Measurements from ENCODE around the gene ALDH3B1.

ALDH3B1 gene

GRCh38 chr11:68006606-68007166, 3.4 kb upstream of the ALDH3B1 start:
- ChIA-PET POLR2A (no interaction called here), CTCF (no interaction called here)
- DNase-seq (ENCODE audit: extremely low spot score): no peak
- TF ChIP-seq HDGF (IDR thresholded peaks at IDR 0.05; ENCODE audit: borderline replicate concordance): no peak
- TF ChIP-seq NFRKB (IDR thresholded peaks at IDR 0.05): no peak
- TF ChIP-seq SUZ12 (IDR thresholded peaks at IDR 0.05): no peak
- no peak for TF ChIP-seq TARDBP (IDR thresholded peaks at IDR 0.05)
- no peak for TF ChIP-seq ZNF384 (IDR thresholded peaks at IDR 0.05)
- no peak for TF ChIP-seq ARNT (IDR thresholded peaks at IDR 0.05)
- no peak for TF ChIP-seq BHLHE40 (IDR thresholded peaks at IDR 0.05; ENCODE audit: borderline replicate concordance)
- no peak for TF ChIP-seq FOXK2 (IDR thresholded peaks at IDR 0.05)
- no peak for TF ChIP-seq SP1 (IDR thresholded peaks at IDR 0.05)

DNA sequence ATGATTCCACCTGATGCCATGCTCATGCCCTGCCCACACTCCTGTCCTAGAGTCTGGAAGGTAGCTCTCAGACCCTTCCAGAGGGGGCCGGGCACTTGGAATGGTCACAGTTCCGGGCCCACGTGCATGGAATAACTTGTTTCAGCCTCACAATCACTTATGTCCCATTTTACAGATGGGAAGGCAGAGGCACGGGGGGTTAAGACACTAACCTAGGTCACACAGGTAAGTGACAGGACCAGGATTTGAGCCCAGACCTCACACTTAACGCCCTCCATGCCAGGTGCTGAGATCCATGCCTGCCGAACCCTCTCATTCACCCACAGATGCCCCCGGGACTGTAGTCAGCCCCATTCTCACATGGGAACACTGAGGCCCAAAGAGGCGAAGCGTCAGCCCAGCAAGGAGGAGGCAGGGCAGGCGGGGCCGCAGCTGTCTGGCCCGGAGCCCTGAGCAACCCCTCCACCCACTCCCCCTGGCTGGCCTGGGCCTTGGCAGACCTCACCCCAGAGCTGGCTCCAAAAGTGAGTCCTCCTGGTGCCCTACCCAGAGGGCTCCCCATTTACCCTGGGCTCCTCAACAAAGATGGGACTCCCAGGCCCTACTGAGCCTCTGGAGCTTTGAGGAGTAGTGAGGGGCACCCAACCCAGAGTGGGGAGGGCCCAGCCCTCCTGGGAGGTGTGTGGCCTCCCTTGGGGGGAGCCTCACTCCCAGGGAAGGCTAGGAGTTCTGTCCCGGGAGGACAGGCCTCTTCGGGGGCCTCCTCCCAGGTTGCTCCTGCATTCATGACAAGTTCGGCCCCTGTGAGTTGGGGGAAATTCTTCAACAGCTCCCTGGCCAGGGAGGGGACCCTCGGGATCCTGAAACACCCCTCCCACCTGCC, 2.4 kb upstream of the ALDH3B1 start:
- ChIA-PET POLR2A (no interaction called here), CTCF (no interaction called here)
- TF ChIP-seq ZNF384 (IDR thresholded peaks at IDR 0.05): no peak
- TF ChIP-seq ARNT (IDR thresholded peaks at IDR 0.05): no peak
- TF ChIP-seq LEF1 (IDR thresholded peaks at IDR 0.05; ENCODE audit: borderline replicate concordance): no peak
- no peak for TF ChIP-seq CTBP1 (IDR thresholded peaks at IDR 0.05; ENCODE audit: borderline replicate concordance)
- no peak for TF ChIP-seq L3MBTL2 (conservative IDR thresholded peaks at IDR 0.05)
- no peak for TF ChIP-seq BHLHE40 (IDR thresholded peaks at IDR 0.05; ENCODE audit: borderline replicate concordance)
- no peak for TF ChIP-seq NFRKB (IDR thresholded peaks at IDR 0.05)
- TF ChIP-seq SUZ12 (IDR thresholded peaks at IDR 0.05): no peak
- no peak for TF ChIP-seq ELF4 (IDR thresholded peaks at IDR 0.05)
- TF ChIP-seq, protein P1, sequence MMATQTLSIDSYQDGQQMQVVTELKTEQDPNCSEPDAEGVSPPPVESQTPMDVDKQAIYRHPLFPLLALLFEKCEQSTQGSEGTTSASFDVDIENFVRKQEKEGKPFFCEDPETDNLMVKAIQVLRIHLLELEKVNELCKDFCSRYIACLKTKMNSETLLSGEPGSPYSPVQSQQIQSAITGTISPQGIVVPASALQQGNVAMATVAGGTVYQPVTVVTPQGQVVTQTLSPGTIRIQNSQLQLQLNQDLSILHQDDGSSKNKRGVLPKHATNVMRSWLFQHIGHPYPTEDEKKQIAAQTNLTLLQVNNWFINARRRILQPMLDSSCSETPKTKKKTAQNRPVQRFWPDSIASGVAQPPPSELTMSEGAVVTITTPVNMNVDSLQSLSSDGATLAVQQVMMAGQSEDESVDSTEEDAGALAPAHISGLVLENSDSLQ (IDR thresholded peaks at IDR 0.05): no peak
- TF ChIP-seq FOXA1 (IDR thresholded peaks at IDR 0.05): no peak
- no peak for TF ChIP-seq TARDBP (IDR thresholded peaks at IDR 0.05)
- no peak for TF ChIP-seq FOXK2 (IDR thresholded peaks at IDR 0.05)
- no peak for TF ChIP-seq SP1 (IDR thresholded peaks at IDR 0.05)
- TF ChIP-seq FOXM1 (IDR thresholded peaks at IDR 0.05; ENCODE audit: borderline replicate concordance): no peak
- TF ChIP-seq HDGF (IDR thresholded peaks at IDR 0.05; ENCODE audit: borderline replicate concordance): no peak
- DNase-seq (ENCODE audit: extremely low spot score): no peak

DNA sequence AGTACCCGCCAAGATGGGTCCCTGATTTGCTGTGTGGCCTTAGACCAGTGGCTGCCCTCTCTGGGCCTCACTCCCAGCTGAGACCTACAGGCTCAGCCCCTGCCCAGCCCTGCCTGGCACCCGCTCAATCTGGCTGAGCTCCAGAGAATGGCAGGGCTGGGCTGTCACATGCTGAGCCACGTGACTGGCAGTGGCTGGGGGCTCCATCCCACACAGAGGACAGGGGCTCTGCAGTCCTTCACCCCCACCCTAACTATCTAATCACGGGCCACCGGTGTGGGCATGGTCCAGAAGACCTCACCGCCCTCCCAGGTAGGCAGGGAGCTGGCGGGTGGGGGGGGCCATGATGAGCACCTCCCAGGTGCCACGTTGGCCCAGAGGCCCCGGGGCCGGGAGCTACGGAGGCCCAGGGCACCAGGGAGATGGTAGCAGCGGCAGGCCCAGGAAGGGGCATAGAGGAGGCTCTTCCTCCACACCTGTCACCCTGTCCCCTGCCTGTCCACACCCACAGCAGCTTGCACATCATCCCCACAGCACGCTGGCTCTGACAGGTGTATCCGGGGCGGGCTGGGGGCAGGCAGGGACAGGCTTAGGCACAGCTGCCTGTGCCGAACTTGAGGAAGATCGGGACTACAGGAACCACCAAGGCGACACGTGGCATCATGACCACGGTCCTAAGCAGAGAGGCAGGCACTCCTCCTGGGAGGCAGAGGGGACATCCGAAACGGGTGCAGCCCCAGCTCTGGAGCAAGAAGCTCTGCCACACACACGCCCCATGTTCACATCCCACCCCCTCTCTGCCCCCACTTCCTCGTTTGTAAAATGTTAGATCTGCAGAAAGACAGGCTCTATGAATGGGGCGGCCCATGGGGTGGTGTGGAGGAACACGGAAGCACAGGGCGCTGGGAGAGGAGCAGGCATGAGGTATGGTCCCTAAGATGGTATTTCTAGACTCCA, 1.5 kb upstream of the ALDH3B1 start:
- ChIA-PET CTCF (no interaction called here), POLR2A (interaction anchor here (1.0 kb wide), 1 partner anchor 10 kb away, joined by 3 read pairs; no protein-coding TSS in a partner anchor)
- DNase-seq (ENCODE audit: extremely low spot score): no peak
- no peak for TF ChIP-seq ARNT (IDR thresholded peaks at IDR 0.05)
- TF ChIP-seq, protein P1 (IDR thresholded peaks at IDR 0.05): no peak
- no peak for TF ChIP-seq L3MBTL2 (conservative IDR thresholded peaks at IDR 0.05)
- TF ChIP-seq FOXM1 (IDR thresholded peaks at IDR 0.05; ENCODE audit: borderline replicate concordance): no peak
- no peak for TF ChIP-seq NFRKB (IDR thresholded peaks at IDR 0.05)
- no peak for TF ChIP-seq FOXK2 (IDR thresholded peaks at IDR 0.05)
- no peak for TF ChIP-seq FOXA1 (IDR thresholded peaks at IDR 0.05)
- no peak for TF ChIP-seq SUZ12 (IDR thresholded peaks at IDR 0.05)
- no peak for TF ChIP-seq LEF1 (IDR thresholded peaks at IDR 0.05; ENCODE audit: borderline replicate concordance)
- TF ChIP-seq ZNF384 (IDR thresholded peaks at IDR 0.05): no peak
- no peak for TF ChIP-seq HDGF (IDR thresholded peaks at IDR 0.05; ENCODE audit: borderline replicate concordance)
- no peak for TF ChIP-seq BHLHE40 (IDR thresholded peaks at IDR 0.05; ENCODE audit: borderline replicate concordance)
- no peak for TF ChIP-seq SP1 (IDR thresholded peaks at IDR 0.05)

DNA sequence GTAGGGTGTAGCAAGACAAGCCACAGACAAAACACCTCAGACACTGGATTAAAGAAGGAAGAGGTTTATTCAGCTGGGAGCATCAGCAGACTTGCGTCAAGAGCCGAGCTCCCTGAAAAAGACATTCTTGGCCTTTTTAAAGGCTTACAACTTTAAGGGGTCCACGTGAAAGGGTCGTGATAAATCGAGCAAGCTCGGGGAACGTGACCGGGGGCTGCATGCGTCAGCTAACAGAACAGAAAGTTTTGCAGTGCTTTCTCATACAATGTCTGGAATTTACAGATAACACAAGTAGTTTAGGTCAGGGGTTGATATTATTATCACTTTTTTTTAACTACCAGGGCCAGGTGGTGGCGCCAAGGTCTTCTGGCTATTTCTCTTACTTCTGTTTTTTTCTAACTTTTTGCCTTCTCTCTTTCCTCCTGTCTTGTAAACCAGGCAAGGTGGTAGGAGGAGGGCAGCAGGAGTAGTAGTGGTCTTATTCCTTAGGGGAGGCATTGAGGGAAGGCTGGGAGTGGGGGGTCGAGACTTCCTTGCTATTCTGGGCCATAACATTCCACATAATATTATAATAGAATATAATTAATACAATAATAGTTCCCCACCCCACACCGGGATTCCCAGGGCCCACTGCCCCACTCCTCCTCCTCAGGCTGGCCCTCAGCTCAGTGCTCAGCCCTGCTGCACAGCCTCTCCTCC, 587 bp upstream of the ALDH3B1 start:
- CTCF ChIA-PET: no interaction called here
- POLR2A ChIA-PET: interaction anchor here (0.9 to 1.5 kb wide), 3 partner anchors 10 to 55 kb away, joined by 3 to 5 read pairs (median 3); partner anchors contain the start of gene NDUFS8
- no peak for DNase-seq (ENCODE audit: extremely low spot score)
- TF ChIP-seq BHLHE40 (IDR thresholded peaks at IDR 0.05; ENCODE audit: borderline replicate concordance) (no peak), FOXA1 (IDR thresholded peaks at IDR 0.05) (no peak), LEF1 (IDR thresholded peaks at IDR 0.05; ENCODE audit: borderline replicate concordance) (no peak), ZNF384 (IDR thresholded peaks at IDR 0.05) (no peak), L3MBTL2 (conservative IDR thresholded peaks at IDR 0.05) (no peak), NFRKB (IDR thresholded peaks at IDR 0.05) (no peak), SP1 (IDR thresholded peaks at IDR 0.05) (no peak), CTBP1 (IDR thresholded peaks at IDR 0.05; ENCODE audit: borderline replicate concordance) (no peak), SUZ12 (IDR thresholded peaks at IDR 0.05) (no peak), ELF4 (IDR thresholded peaks at IDR 0.05) (no peak), FOXM1 (IDR thresholded peaks at IDR 0.05; ENCODE audit: borderline replicate concordance) (no peak), ARNT (IDR thresholded peaks at IDR 0.05) (no peak), HDGF (IDR thresholded peaks at IDR 0.05; ENCODE audit: borderline replicate concordance) (no peak), TARDBP (IDR thresholded peaks at IDR 0.05) (no peak), FOXK2 (IDR thresholded peaks at IDR 0.05) (no peak)
- TF ChIP-seq, protein P1 (IDR thresholded peaks at IDR 0.05): no peak

All from HEK293T (cell line).